Measurements from ENCODE around the gene ZNF516. TPM values are rescaled to one million over a fixed set of nuclear protein-coding genes. Genes with fewer than 3 reads are reported as not detected.

The ZNF516 gene
- polyA plus RNA-seq, 5 donors, result 33.2 to 54.7 (median 42.2) TPM

DNA sequence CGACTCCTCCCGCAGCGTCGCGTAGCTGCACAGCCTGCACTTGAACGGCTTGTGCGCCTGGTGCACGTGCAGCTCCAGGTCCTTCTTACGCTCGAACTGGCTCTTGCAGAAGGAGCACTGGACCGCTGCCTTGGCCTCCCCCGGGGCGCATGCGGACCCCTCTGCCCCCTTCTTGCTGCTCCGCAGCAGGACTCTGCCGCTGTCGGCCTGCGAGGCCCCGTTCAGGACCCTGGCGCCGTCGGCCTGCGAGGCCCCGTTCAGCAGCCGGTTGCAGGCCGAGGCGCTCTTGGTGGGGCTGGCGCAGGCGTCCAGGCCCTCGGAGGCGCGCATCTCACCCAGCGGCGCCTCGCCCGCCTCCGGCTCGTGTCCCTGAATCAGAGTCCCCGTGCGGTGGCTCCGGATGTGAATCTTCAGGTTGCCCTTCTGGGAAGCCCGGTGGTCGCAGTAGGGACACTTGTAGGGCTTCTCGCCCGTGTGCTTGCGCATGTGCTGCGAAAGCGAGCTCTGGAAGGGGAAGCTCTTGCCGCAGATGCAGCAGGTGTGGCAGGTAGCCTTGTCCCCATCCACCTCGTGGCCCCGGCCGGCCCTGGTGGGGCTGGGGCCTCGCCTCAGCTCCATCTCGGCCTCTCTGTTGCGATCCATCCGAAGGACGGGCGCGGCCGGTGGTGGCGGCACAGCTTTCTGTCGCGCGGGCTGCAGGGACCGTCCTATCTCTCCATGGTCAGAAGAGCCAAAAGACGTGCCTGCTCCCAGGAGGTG lies 52.5 kb downstream of the ZNF516 start:
- no peak for DNase-seq

DNA sequence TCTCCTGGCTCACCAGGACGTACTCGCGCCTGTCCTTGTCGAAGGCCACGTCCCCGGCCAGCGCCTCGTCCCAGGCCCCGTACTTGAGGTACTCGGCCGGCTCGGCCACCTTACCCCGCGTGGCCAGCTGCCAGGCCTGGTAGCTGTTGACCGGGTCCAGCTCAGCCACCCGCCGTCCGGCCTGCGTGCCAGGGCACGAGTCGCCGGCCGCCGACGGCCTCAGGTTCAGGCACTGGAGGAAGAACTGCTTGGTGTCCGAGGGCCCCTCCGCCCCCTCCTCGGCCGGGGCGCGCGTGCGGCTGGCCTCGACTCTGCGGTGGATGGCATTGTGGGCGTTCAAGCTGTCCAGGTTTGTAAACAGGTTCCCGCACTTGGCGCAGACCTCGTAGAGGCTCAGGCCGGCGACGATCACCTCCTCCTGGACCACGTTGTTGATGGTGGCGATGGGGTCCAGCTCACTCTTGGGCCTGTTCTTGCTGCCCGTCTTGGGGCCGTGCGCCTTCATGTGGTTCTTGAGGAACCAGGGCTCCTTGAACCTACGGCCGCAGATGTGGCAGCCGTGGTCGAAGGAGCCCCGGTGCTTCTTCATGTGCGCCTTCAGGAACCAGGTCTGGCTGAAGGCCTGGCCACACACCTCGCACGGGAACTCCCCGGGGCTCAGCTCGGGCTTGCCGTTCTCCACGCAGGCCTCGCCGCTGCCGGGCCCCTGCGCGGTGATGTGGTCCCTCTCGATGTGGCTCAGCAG lies 53.2 kb downstream of the ZNF516 start:
- DNase-seq, result no peak

DNA sequence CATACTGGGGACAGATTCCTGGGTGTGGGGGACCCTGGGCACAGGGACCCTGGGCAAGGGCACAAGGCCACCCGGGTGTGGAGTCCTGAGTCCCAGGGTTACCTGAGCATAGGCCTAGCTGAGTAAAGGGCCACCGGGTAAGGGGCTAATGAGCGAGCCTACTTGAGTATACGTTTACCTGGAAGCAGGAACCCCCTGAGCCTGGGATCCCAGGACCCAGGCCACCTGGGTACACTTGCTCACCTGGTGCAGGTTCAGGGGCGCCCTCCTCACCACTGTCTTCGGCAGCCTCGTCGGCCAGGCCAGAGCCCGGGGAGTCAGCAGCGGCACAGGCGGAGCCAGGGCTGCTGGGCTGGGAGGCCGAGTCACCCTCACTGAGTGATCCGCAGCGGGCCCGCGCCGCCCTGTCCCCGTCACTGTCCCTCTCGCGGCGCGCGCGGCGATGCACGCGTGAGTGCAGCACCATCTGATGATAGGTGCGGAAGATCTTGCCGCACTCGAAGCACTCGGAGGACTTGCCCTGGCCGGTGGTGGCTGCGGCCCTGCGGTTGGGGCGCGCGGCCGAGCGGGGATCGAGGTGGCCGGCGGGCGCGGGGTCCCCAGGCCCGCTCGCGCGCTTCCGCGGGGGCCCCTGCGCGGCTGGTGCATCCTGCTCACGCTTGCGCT lies 53.9 kb downstream of the ZNF516 start:
- no peak for DNase-seq

DNA sequence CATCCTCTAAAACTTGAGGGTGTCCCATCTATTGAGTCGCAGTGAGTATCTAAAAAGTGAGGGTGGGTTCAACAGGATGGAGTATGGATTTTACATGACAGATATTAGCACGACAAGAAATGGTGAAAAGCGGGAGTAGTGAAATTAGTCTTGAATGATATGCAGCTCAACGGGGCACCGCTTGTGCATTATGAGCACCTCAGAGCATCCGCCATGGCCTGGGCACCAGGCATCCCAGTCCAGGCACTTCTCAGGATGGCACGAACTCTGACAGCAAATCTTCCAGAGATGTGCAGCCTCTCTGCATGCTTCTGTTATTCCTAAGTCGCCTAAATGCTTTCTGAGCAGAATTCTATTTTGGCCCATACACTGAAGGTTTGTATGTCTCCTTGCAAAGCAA lies 57.1 kb downstream of the ZNF516 start:
- no peak for DNase-seq

DNA sequence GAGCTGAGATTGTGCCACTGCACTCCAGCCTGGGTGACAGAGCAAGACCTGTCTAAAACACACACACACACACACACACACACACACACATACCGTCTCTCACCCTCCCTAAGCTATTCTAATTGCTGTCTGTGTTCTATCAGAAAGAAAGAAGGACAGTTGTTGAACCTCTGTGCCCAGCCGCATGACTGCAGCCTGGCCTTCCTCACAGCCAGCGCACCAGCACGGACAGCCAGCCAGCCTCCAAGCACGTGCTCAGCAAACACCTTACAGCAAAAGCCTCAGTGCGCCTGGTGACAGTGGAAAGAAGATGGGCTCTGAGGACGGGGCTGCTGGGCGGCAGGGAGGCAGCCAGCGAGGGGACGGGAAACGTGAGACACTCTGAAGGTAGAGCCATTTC lies 58.0 kb downstream of the ZNF516 start:
- DNase-seq, result no peak

DNA sequence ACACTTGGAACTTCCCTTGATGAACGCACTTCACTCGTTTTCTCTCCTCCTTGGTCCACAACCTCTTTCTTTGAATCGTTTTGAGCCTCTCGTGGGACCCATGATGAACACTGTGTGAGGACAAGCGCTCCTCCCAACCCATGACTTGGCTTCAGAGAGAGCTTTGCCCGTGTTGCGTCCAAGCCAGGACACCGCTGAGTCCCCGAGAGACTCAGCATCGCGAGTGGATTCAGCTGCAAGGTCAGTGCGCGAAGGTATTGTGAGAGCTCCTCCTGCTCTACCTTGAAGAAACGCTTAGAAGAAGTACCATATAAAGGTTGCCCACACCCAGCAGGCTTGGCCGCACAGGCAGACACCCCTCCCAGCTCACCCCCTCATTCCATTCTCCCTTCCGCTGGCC lies 58.7 kb downstream of the ZNF516 start:
- DNase-seq, result no peak

DNA sequence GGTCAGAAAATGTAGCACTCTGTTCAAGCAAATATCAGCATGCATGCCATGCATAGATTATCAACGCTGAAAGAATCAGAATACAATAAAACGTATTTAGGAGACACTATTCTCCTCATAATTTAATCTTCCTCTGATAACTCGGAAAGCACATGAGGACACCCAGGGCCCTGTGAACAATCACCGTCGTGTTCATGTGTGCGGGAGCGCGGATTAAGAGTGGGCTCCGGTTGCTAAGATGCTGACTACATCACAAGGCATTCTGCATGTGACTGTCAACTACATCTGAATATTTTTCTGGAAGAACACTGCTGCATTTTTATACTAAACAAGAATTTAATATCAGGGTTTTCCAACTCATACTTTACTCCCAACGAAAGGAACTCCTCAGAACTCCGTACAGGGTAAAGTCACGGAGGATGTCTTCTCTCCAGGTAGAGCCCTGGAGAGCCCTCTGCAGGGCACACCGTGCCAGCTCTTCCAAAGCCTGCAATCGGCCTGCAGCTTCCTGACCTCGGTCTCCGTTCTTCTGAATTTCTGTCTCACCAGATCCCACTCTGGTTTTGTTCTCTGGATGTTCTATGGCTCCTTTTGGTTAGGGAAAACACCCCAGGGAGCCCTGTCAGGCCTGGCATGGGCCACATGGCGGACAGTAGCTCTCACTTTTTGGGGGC lies 59.6 kb downstream of the ZNF516 start:
- no peak for DNase-seq

DNA sequence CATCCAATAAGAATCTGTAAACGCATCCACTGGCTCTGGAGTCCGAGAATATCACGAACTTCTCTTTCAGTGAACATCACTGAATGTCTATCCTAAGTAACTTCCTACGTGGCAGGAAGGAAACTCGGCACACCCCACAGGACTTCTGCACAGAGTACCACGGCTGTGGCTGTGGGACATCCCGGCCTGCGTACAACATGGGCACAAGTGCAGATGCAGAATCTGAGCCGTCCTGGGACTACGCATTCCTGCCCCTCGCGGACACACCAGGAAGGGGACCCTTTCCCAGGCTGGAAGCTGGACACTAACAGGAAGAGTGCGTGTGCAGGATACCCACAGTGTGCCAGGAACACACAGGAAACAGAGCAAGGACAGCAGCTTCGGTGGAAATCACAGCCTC lies 60.6 kb downstream of the ZNF516 start:
- no peak for DNase-seq

DNA sequence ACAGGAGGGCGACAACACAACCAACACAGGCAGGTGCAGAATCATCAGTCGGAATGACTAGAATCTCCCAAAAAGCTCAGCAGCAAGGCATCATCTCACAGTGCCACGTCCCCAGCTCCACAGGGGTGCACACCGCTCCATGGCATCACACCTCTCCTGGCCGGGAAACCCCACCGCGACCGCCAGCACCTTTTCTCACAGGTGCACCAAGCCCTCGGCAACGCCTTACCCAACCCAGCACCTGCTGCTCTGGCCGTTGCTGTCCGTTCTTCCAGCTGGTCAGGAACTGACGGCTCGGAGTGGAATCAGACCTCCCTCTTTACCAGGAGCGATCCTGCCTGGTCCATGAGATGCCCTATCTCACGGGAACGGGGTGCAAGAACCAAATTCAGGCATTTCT lies 61.3 kb downstream of the ZNF516 start:
- no peak for DNase-seq

DNA sequence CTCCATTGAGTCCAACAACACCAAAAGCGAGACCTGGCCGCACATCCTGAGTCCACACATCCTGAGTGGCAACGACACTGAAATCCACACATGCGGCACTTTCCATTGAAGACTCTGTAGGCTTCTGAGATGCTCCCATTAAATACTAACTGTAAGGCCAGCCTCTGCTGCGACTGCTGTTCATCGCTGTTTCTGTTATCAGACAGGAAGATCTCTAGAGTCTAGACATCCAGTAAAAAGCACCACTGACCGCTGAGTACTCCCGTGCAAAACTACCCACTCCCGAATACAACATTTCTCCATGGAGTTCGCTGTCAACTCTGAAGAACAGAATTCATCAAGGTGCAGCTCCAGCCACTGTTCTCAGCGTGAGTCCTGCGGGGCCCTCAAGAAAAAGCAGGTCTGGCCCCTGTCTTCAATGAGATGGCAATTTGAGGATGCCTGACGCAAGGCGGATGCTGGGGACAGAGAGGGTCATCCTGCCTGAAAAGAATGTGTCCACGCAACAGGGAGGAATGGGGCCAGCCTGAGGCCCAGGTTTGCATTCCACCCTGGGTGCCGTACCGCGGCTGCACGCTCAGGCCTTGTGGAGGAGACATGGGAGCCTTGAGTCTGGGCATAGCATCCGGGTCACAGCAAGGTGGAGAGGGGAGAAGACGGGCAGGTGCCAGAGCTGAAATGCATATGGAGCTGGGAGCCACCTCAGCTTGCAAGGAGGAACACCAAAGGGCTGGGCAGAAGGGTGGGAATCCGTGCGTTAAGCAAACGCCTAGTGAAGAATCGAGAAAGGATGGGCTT lies 61.9 kb downstream of the ZNF516 start:
- DNase-seq, result no peak

DNA sequence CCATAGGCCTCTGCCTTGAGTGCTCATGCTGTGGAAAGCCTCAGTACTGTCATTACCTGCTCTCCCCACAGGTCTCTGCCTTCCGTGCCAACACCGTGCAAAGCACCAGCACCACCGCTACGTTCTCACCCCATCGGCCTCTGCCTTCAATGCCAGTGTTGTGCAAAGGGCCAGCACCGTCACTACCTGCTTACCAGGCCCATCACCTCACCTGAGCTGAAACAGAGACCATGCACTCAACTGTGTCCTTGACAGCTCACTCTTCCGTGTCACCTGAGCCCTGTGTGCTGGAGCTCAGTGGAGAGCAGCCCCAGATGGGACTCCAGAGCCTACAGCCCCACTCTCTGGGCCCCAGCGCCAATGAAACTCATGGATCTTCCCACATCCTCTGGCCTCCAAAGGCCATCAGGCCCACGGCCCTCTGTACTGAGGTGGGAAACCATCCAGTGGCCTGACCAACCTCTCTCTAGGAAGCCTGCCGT lies 62.7 kb downstream of the ZNF516 start:
- no peak for DNase-seq

DNA sequence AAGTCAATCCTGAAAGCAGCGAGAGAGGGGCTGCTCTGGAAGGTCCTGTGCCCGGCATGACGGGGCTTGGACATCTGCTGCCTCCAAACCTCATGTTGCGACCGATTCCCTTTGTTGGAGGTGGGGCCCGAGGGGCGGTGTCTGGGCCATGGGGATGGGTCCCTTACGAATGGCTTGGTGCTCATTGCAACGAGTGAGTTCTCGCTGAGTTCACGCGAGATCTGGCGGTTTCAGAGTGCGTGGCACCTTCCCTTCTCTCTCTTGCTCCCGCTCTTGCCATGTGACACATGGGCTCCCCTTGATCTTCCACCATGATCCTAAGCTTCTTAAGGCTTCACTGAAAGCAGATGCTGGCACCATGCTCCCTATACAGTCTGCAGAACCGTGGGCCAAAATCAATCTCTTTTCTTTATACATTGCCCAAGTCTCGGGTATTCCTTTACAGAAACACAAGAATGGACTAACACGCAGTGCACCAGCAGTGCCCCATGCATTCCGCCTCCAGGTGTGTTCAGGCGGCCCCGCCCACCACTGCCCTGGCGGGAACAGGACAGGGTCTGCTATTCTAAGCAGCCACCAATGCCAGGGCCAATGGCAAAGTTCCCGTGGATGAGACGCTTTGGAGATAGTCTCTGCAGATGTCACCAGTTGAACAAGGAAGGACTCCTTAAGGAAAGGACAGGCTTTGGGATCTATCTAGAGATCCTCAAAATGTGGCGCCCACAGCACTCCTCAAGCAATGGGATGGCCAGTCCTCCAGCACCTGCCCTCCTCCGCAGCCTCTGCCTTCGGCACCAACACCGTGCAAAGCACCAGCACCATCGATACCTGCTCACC lies 63.4 kb downstream of the ZNF516 start:
- DNase-seq, result no peak

DNA sequence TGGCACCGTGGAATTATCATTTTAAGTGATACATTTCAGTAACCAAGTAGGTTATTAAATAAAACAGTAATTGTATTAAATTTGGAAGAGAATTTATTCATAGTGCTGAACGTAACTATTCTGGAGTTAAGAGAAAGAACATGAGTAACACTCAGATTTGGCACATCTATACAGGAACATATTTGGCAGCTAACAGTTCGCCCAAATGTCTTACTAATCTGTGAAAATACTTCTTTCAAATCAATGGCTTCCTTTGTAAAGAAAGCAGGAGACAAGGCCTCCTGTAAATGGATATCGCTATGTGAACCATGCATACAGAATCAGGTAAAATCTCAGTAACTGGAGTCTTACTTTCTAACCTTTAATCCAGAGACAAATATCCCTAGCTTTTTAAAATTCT lies 64.4 kb downstream of the ZNF516 start:
- no peak for DNase-seq

DNA sequence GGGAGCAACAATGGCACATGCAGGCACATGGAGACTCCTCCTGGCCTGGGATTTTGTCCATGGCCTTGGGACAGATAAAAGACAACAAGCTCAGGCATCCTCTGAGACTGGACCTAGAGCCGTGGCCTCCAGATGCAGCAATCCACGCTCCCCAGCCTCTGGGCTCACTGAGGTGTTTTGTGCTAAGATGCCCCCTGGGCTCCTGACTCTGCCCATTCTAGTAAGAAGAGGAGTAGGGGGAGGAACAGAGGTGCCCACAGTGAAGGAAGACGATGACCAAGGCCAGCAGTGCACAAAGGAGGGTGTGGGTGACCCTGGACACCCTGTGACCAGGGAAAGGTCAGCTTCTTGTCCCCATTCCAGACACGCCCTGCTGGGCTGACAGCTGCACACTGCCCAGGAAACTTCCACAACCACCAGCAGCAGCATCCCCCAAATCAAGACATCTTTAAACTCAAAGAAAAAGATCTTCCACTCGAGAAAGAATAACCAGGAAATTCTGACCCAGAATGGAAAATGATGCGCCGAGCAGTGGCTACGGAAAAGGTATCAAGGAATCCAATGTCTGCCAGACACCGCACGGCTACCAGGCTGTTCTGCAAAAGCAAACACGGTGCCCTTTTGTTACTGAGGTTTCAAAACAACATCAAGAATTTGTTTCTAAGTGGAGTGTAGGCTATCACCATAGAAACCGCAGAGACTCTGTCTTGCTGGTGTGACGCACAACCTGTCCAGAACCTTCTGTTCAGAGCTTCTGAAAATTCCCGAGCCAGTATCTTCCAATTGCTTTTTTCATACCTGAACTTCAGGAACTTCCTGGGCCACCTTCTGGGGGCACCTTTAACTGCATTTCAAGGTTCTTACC lies 65.5 kb downstream of the ZNF516 start:
- DNase-seq, result no peak

DNA sequence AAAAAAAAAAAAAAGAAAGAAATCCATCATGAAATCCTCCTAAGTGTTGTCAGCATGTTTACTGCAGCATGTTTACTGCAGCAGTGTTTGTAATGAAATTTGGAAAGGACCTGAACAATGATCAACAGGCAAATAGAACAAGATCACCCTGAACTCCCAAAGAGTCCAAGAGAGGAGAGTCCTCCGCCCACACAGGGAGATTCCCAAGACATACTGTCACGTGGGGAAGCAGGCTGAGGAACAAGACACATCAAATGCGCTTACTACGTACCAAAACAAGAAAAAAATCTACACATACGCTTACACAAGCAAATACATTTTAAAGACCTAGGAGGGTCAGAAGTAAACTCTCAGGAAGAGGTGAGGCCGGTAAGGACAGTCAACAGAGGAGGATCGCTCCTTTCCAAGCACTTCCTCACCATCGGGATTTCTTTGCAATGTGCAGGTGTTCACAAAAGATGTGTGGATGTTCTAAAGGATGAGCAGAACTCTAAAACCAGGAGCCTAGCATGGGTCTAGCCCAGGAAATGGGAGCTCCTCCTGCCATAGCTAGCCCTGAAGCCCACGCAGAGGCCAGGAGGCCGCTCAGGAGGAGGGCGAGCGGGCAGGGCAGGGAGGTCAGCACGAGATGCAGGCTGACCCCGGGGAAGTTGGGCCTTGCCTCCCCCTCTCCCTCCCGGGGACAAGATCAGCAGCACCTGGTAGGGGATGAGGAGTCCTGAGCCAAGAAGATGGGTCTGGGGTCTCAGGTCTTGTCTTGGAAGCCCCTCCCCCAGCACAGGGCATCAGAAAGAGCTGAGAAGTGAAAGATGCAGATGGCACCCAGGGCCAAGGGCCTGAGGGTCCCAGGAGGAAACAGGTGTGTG lies 66.4 kb downstream of the ZNF516 start:
- DNase-seq, result no peak

DNA sequence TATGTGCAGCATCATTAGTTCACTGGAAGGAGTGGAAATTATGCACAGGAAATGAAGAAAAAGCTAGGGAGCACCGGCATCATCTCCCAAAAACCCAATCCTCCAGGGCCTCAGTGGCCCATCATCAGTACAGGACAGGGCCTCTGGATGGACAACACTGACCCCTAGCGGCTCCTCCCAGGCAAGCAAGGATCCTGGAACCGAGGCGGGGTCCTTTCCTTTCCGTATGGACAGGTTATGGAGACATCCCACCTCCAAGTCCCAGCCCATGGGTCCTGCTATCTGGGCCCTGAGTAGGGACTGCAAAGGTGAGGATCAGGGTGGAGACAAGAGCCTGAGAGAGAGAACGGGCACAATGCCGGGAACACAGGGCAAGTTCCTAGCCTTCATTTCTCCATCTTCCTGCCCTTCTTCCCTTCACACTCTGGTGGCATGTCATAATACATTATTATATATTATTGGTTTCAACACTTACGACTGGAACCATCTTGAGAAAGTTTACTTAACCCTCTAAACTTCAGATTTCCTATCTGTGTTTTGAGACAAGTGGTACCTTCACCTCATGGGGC lies 68.2 kb downstream of the ZNF516 start:
- no peak for DNase-seq

DNA sequence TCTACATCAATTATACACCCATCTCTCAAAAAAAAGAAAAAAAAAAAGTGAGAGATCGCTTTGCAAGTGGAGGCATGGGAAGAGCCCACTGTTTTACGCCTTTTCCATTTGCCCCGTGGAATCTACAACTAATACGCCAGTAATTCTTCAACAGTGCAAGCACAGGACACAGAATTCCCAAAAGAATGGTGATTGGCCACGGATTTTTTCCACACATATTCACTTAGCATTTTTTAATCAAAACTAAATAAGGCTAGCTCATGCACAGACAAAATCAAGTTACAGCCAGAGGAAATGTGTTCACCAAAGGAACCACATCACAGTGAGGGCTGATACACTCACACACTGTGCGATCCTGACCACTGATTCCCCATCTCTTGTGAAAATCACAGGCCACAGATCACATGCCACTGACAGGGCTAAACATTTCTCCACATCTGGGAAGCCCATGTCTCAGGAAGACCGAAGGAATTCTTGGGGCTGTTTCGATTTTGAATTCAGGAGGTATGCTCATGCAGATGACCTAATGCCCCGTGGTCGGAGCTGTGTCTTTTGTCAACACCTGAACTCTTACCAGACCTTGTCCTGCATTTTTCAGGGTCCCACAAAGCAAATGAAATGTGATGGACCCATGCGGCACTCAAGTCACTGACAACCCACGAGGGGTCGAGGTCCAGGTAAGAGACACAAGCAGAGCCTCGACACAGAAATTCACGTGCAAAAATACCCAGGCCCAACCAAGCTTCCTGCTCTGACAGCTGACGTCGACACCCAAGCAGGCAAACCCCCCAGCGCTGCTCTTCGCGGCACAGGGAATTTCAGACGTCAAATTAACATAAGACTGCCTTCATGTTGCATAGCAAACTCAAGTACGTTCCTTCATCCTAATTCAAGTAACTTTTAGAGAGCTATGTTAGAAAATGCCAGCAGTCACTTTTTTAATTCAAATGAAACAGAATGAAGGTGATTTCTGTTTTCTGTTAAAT lies 69.6 kb downstream of the ZNF516 start:
- DNase-seq, result no peak
